K562 treated with DMSO at 1 percent for 4 hours (cell line): ENCODE data around the gene PON2. TPM values are rescaled to one million over a fixed set of nuclear protein-coding genes. Genes with fewer than 3 reads are reported as not detected.

Experiments
- total RNA-seq: library from RNA; unstranded; fragments of 300-600 nt; gene quantifications from 2 replicates; pipeline ENCODE4 v1.2.3, GENCODE V29; 2022; ENCODE audit not compliant: insufficient read depth

PON2 gene
- 4.2 and 5.5 TPM in 2 replicates for total RNA-seq

DNA sequence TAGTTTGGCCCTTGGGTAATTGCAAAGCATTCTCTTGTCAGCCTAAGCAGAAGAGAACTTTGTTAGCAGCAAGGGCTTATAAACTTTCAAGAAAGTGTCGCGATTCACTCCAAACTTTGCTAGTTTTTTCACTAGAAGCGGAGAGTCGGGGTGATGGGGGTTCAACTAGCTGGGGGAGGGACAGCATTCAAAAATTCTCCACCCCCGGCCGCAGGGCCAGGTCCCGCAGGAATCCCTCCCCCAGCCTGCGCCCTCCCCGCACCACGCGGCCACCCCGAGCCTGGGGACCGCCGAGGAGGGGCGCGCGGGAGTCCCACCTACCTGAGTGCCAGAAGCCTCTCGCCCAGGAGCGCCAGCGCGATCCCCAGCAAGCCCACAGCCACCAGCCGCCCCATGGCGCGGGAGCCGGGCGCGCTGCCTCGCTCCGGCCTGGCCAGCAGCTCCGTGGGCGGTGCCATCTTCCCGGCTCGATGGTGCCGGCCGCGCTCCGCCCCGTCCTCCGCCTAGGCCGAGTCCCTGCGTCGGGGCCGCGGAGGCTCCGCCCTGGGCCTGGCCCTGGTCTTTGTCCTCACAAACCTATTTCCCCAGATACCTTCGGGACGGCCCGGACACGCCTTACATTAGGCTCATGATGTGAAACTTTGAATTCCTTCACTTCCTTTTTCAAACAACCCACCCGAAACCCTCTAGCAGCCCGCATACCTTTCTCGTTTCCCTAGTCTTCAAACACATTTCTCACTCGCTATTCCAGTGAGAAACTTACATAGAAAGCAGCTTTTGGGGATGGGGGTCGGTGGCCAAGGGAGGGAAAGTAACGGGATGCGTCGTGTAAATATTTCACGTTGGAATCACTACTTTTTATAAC is at the start of gene PON2:
Gene PON2, minus strand, starts transcription at position 472 of the 865 bp plus-strand sequence. Its CDS starts 77 bp downstream, at position 395.

DNA sequence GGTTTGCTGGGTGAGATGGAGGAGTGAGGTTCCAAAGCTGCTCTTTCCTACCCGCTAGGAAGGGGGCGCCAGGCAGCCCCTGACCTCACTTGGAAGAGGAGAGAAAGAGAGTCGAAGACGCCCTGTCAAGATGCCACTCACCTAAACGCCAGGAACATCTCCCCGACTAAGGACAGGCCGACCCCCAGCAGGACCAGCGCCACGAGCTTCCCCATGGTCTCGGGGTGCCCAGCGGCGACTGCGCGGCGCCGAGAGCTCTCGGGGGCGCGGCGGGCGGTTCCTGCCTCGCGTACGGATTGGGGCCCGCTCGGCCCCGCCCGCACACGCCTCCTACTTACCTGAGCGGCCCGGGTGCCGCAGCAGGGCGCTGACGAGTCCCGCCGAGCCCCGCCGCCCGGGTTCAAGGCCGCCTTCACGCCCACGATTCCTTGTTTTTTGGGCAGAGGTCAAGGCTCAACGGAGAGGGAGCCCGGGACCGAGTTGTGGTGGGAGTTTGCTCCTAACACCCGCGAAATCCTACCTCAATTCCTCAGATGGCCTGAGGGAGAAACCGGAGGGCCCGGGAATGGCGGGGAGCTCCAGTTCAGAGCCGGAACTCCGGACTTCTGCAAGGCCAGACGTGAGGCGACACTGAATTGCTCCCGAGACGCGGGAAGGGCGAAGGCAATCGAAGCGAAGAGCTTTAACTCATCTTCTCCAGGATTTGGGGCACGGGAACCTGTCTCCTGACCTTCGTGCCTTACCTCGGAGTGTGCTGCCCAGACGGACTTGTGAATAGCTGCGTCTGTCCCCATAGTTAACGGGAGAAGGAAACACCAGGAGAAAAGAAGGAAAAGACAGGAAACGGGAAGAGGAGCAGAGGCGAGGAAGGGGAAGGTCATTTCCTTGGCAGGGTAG is 38.4 kb downstream of the PON2 start, which contains the start of gene PON3:
Gene PON3, minus strand, starts transcription at position 240 of the 897 bp plus-strand sequence. Its CDS starts 25 bp downstream, at position 215.

Other genes with a start within 250 kb of the PON2 start
- gene PON1, start 110.5 kb downstream of the PON2 start, total RNA-seq, result not detected in 2 replicates
- gene PON3, start 38.7 kb downstream of the PON2 start, total RNA-seq, result not detected in 2 replicates
- not detected in 2 replicates for gene ASB4, start 50.9 kb upstream of the PON2 start, total RNA-seq
- not detected in 2 replicates for gene PDK4, start 161.5 kb upstream of the PON2 start, total RNA-seq